H1 (cell line): ENCODE results near the gene ENDOD1.

Experiments used
- GABPA ChIP-seq: IDR thresholded peaks from 2 replicates; pipeline ENCODE4 v1.6.1; 2011; ENCODE audit warnings: mild to moderate bottlenecking, low read length, moderate library complexity, borderline replicate concordance; ENCODE audit not compliant: insufficient read depth
- POLR2A ChIP-seq, 2 experiments: IDR thresholded peaks; 1 replicate in 1 of 2; 2 replicates in 1 of 2; pipeline ENCODE4 v1.6.1; 2011; ENCODE audit warnings: low read depth in 2 of 2, low read length in 2 of 2, mild to moderate bottlenecking in 2 of 2; ENCODE audit errors: control extremely low read depth in 1 of 2
- POLR2AphosphoS5 ChIP-seq: IDR thresholded peaks from 2 replicates; pipeline ENCODE4 v1.6.1; 2011; ENCODE audit warnings: low read depth, low read length
- TF ChIP-seq, protein P1 (sequence below), 3 experiments: IDR thresholded peaks; 1 replicate in 2 of 3; 2 replicates in 1 of 3; pipeline versions ENCODE4 v1.5.1 to v1.6.1; 2011; ENCODE audit warnings: low read length in 3 of 3, mild to moderate bottlenecking in 3 of 3, inconsistent platforms in 2 of 3, low read depth in 1 of 3, moderate library complexity in 1 of 3; ENCODE audit not compliant: insufficient read depth in 1 of 3; ENCODE audit errors: control extremely low read depth in 1 of 3

DNA sequence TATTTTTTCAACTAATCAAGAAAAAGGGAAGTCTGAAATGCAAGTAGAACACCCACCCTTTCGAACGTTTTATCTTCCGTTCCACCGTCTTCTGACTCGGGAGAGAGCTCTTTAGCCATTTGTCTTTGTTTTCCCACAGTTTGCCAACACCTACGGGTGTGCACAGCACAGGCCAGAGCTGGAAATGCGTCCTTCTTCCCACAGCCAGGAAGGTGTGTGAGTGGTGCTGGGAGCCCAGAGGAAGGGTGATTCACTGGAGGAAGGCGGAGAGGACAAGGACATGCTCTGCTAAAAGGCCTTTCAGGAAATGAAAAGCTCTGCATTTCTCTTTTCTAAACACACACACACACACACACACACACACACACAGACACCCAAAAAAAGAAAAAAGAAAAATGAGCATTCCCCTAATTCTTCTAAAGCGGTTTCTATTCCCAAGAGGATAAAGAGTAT, 18.5 kb downstream of the ENDOD1 start:
- TF ChIP-seq, protein P1, sequence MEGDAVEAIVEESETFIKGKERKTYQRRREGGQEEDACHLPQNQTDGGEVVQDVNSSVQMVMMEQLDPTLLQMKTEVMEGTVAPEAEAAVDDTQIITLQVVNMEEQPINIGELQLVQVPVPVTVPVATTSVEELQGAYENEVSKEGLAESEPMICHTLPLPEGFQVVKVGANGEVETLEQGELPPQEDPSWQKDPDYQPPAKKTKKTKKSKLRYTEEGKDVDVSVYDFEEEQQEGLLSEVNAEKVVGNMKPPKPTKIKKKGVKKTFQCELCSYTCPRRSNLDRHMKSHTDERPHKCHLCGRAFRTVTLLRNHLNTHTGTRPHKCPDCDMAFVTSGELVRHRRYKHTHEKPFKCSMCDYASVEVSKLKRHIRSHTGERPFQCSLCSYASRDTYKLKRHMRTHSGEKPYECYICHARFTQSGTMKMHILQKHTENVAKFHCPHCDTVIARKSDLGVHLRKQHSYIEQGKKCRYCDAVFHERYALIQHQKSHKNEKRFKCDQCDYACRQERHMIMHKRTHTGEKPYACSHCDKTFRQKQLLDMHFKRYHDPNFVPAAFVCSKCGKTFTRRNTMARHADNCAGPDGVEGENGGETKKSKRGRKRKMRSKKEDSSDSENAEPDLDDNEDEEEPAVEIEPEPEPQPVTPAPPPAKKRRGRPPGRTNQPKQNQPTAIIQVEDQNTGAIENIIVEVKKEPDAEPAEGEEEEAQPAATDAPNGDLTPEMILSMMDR (IDR thresholded peaks at IDR 0.05; ENCODE audit: control extremely low read depth in 1 of 3, insufficient read depth in 1 of 3, low read depth in 1 of 3, low read length in 3 of 3) = no peak
- TF ChIP-seq GABPA (no peak), POLR2AphosphoS5 (no peak), POLR2A (IDR thresholded peaks at IDR 0.05; ENCODE audit: control extremely low read depth in 1 of 2, low read depth in 2 of 2, low read length in 2 of 2) (no peak)
